ENCODE measurements around the gene CAMKMT.

DNA sequence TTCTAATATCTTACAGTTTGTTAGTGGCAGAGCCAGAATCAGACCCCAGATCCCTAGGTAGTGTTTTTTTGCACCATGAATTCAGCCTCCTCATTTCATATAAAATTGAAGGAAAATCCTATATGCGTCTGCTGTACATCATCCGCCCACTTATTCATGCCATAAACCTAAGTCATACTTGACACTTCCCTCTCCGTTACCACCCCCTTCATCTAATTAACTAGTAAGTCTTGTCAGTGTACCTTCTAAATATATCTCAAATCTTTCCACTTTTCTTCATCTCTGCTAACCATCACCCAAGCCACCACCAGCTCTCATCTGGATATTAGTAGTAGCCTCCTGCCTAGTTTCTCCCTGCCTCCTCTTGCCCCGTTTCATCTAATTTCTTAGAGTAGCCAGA lies 331.1 kb downstream of the CAMKMT start:
- TF ChIP-seq, protein P1, sequence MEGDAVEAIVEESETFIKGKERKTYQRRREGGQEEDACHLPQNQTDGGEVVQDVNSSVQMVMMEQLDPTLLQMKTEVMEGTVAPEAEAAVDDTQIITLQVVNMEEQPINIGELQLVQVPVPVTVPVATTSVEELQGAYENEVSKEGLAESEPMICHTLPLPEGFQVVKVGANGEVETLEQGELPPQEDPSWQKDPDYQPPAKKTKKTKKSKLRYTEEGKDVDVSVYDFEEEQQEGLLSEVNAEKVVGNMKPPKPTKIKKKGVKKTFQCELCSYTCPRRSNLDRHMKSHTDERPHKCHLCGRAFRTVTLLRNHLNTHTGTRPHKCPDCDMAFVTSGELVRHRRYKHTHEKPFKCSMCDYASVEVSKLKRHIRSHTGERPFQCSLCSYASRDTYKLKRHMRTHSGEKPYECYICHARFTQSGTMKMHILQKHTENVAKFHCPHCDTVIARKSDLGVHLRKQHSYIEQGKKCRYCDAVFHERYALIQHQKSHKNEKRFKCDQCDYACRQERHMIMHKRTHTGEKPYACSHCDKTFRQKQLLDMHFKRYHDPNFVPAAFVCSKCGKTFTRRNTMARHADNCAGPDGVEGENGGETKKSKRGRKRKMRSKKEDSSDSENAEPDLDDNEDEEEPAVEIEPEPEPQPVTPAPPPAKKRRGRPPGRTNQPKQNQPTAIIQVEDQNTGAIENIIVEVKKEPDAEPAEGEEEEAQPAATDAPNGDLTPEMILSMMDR (IDR thresholded peaks at IDR 0.05; ENCODE audit: low read length), result no peak
- TF ChIP-seq EZH2 (IDR thresholded peaks at IDR 0.05; ENCODE audit: borderline replicate concordance, low read length), result no peak
